ENCODE data around the gene DPM1.

DPM1 gene

GRCh38 chr20:51004305-51004727, 46.0 kb upstream of the DPM1 start:
- Histone ChIP-seq H3K27ac (ENCODE audit: low read depth, low read length) (no peak overlapping the region), H3K4me3 (ENCODE audit: low read length) (no peak overlapping the region), H3K9me3 (ENCODE audit: control insufficient read depth, insufficient read depth, low read length) (no peaks in the 10 kb centered on the region), H3F3A (ENCODE audit: control insufficient read depth, insufficient read depth) (no peaks in the 10 kb centered on the region), H3K27me3 (ENCODE audit: control insufficient read depth, low read length) (peaks cover 29% of the 10 kb centered on the region), H3K4me2 (ENCODE audit: low read length) (no peak overlapping the region), H3K9me2 (replicated peaks; ENCODE audit: control insufficient read depth, low read length) (no peaks in the 10 kb centered on the region), H4K20me1 (ENCODE audit: control insufficient read depth, insufficient read depth, low read depth, low read length) (no peaks in the 10 kb centered on the region), H3K79me2 (ENCODE audit: control insufficient read depth, low read length) (no peaks in the 10 kb centered on the region), H3K4me1 (ENCODE audit: control insufficient read depth, low read length) (no peaks in the 10 kb centered on the region), H3K36me3 (ENCODE audit: control insufficient read depth, low read length) (no peaks in the 10 kb centered on the region)
- TF ChIP-seq EZH2phosphoT487 (IDR thresholded peaks at IDR 0.05; ENCODE audit: borderline replicate concordance, low read length): no peak
- TF ChIP-seq, protein P1, sequence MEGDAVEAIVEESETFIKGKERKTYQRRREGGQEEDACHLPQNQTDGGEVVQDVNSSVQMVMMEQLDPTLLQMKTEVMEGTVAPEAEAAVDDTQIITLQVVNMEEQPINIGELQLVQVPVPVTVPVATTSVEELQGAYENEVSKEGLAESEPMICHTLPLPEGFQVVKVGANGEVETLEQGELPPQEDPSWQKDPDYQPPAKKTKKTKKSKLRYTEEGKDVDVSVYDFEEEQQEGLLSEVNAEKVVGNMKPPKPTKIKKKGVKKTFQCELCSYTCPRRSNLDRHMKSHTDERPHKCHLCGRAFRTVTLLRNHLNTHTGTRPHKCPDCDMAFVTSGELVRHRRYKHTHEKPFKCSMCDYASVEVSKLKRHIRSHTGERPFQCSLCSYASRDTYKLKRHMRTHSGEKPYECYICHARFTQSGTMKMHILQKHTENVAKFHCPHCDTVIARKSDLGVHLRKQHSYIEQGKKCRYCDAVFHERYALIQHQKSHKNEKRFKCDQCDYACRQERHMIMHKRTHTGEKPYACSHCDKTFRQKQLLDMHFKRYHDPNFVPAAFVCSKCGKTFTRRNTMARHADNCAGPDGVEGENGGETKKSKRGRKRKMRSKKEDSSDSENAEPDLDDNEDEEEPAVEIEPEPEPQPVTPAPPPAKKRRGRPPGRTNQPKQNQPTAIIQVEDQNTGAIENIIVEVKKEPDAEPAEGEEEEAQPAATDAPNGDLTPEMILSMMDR (IDR thresholded peaks at IDR 0.05; ENCODE audit: low read depth, low read length, poor library complexity, severe bottlenecking): no peak

DNA sequence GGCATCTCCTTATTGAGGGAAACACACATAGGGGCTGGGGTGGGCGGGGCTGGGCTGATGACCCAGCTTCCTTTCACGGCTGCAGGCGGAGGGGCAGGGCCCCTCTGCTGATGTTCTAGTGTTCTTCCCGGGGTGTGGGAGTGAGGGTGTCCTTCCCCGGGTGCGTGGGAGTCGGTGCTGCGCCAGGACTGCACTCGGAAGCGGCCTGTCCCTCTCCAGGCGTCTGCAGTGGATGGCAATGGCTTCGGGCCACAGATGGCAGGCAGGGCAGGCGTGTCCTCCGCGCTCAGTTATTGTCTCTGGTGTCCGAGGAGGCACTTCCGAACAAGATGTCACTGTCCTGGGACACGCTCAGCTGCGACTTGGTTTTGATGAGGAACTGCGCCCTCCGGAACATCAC, 45.4 kb upstream of the DPM1 start:
- no peak overlapping the region for H3K4me2 ChIP-seq (ENCODE audit: low read length)
- TF ChIP-seq EZH2phosphoT487 (IDR thresholded peaks at IDR 0.05; ENCODE audit: borderline replicate concordance, low read length): no peak
- TF ChIP-seq, protein P1 (IDR thresholded peaks at IDR 0.05; ENCODE audit: low read depth, low read length, poor library complexity, severe bottlenecking): no peak

DNA sequence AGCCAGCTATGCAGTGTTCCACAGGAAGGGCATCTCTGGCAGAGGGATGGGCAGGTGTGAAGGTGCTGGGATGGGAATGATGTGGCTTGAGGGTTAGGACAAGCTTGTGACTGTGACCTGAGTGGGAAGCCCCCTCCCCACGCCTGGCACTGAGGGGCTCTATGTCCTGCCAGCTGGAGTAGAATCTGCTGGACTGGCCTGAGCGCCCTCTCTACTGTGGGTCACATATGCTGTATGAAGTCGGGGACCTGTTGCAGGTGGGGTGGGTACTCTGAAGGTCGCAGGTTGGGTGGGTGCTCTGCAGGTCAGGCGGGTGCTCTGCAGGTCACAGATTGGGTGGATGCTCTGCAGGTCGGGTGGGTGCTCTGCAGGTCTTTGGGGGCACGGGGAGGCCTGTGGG, 44.3 kb upstream of the DPM1 start:
- H3K27ac ChIP-seq (ENCODE audit: low read depth, low read length): no peak overlapping the region
- no peak for TF ChIP-seq EZH2phosphoT487 (IDR thresholded peaks at IDR 0.05; ENCODE audit: borderline replicate concordance, low read length)
- TF ChIP-seq, protein P1 (IDR thresholded peaks at IDR 0.05; ENCODE audit: low read depth, low read length, poor library complexity, severe bottlenecking): no peak
- no peaks in the 10 kb centered on the region for H3K36me3 ChIP-seq (ENCODE audit: control insufficient read depth, low read length)

More for the DNA sequence above, 45.4 kb upstream of the DPM1 start:
- no peaks in the 10 kb centered on the region for H3K9me2 ChIP-seq (replicated peaks; ENCODE audit: control insufficient read depth, low read length)
- H3F3A ChIP-seq (ENCODE audit: control insufficient read depth, insufficient read depth): no peaks in the 10 kb centered on the region
- no peaks in the 10 kb centered on the region for H4K20me1 ChIP-seq (ENCODE audit: control insufficient read depth, insufficient read depth, low read depth, low read length)
- no peak overlapping the region for H3K4me3 ChIP-seq (ENCODE audit: low read length)
- no peaks in the 10 kb centered on the region for H3K79me2 ChIP-seq (ENCODE audit: control insufficient read depth, low read length)
- H3K9me3 ChIP-seq (ENCODE audit: control insufficient read depth, insufficient read depth, low read length): no peaks in the 10 kb centered on the region
- H3K36me3 ChIP-seq (ENCODE audit: control insufficient read depth, low read length): no peaks in the 10 kb centered on the region
- H3K4me1 ChIP-seq (ENCODE audit: control insufficient read depth, low read length): no peaks in the 10 kb centered on the region
- no peak overlapping the region for H3K27ac ChIP-seq (ENCODE audit: low read depth, low read length)
- H3K27me3 ChIP-seq (ENCODE audit: control insufficient read depth, low read length): peaks cover 34% of the 10 kb centered on the region

More for the DNA sequence above, 44.3 kb upstream of the DPM1 start:
- Histone ChIP-seq H3K79me2 (ENCODE audit: control insufficient read depth, low read length) (no peaks in the 10 kb centered on the region), H3K4me3 (ENCODE audit: low read length) (no peak overlapping the region), H4K20me1 (ENCODE audit: control insufficient read depth, insufficient read depth, low read depth, low read length) (no peaks in the 10 kb centered on the region), H3K9me3 (ENCODE audit: control insufficient read depth, insufficient read depth, low read length) (no peaks in the 10 kb centered on the region), H3K4me1 (ENCODE audit: control insufficient read depth, low read length) (no peaks in the 10 kb centered on the region), H3F3A (ENCODE audit: control insufficient read depth, insufficient read depth) (no peaks in the 10 kb centered on the region), H3K9me2 (replicated peaks; ENCODE audit: control insufficient read depth, low read length) (no peaks in the 10 kb centered on the region), H3K27me3 (ENCODE audit: control insufficient read depth, low read length) (peaks cover 37% of the 10 kb centered on the region), H3K4me2 (ENCODE audit: low read length) (no peak overlapping the region)
